Activated CD4-positive, alpha-beta T cell treated with anti-CD3 and anti-CD28 coated beads, Interleukin-2, amount 10 ng/mL, durations not matched to agents 24 days and 14 days (primary cell): ENCODE measurements around the gene PLBD2. TPM values are rescaled to one million over a fixed set of nuclear protein-coding genes. Genes with fewer than 3 reads are reported as not detected.

Experiments
- DNase-seq: peaks from one replicate; pipeline ENCODE4 v3.0.0; 2022
- H3K27ac Mint-ChIP-seq: one replicate; pipeline ENCODE4 v1.8.0; 2022; ENCODE audit warnings: mild to moderate bottlenecking, mixed read lengths
- H3K27me3 Mint-ChIP-seq: one replicate; pipeline ENCODE4 v1.8.0; 2022; ENCODE audit warnings: mixed read lengths
- H3K36me3 Mint-ChIP-seq: one replicate; pipeline ENCODE4 v1.8.0; 2022; ENCODE audit warnings: low read depth, mild to moderate bottlenecking, mixed read lengths
- H3K4me1 Mint-ChIP-seq: one replicate; pipeline ENCODE4 v1.8.0; 2021; ENCODE audit warnings: mixed read lengths
- H3K4me3 Mint-ChIP-seq: one replicate; pipeline ENCODE4 v1.8.0; 2022; ENCODE audit warnings: mild to moderate bottlenecking, moderate library complexity, mixed read lengths
- H3K9me3 Mint-ChIP-seq: one replicate; pipeline ENCODE4 v1.8.0; 2021; ENCODE audit warnings: mixed read lengths
- intact Hi-C: fragments of 100-400 bp; cut with micrococcal nuclease; formaldehyde crosslinking; loops from one replicate; pipeline ENCODE4 v1.15.1; 2023
- total RNA-seq: library from RNA; stranded (reverse); gene quantifications from 2 replicates; pipeline ENCODE4 v1.2.3, GENCODE V29; 2022

The PLBD2 gene
- total RNA-seq, 1 donor from 2014 or later: 16.3 TPM

GRCh38 chr12:113418213-113418879 is 60.0 kb downstream of the PLBD2 start:
- intact Hi-C loops: no loop called here
- Mint-ChIP-seq H3K4me3 (no peak overlapping the region), H3K27ac (no peak overlapping the region), H3K27me3 (peaks cover 4% of the 10 kb centered on the region), H3K36me3 (no peaks in the 10 kb centered on the region), H3K9me3 (no peaks in the 10 kb centered on the region), H3K4me1 (peaks cover 10% of the 10 kb centered on the region)
- no peak for DNase-seq

- Mint-ChIP-seq H3K36me3 (no peaks in the 10 kb centered on the region), H3K4me1 (peaks cover 10% of the 10 kb centered on the region), H3K9me3 (no peaks in the 10 kb centered on the region), H3K27me3 (peaks cover 2% of the 10 kb centered on the region), H3K4me3 (no peak overlapping the region), H3K27ac (no peak overlapping the region)
- intact Hi-C loops: no loop called here
- no peak for DNase-seq
Measured at GRCh38 chr12:113420996-113421595, 62.7 kb downstream of the PLBD2 start.

- H3K4me1 Mint-ChIP-seq: peaks cover 10% of the 10 kb centered on the region
- H3K27ac Mint-ChIP-seq: peak within 1 kb of the TSS; percentile 96
- H3K4me3 Mint-ChIP-seq: peak within 1 kb of the TSS; percentile 95
- no peaks in the 10 kb centered on the region for H3K9me3 Mint-ChIP-seq
- intact Hi-C loops: no loop called here
- no peaks in the 10 kb centered on the region for H3K36me3 Mint-ChIP-seq
- DNase-seq: peak; percentile 79
- peaks cover 3% of the 10 kb centered on the region for H3K27me3 Mint-ChIP-seq
Measured at GRCh38 chr12:113422030-113422885, 63.9 kb downstream of the PLBD2 start, which contains the start of gene SDSL. TSS of gene SDSL (plus strand) at chr12:113422380. CDS start at chr12:113427983, 5,603 bp downstream.

GRCh38 chr12:113422886-113423669 is 64.7 kb downstream of the PLBD2 start:
- Mint-ChIP-seq H3K9me3 (no peaks in the 10 kb centered on the region), H3K27me3 (peaks cover 5% of the 10 kb centered on the region), H3K4me3 (no peak overlapping the region), H3K36me3 (no peaks in the 10 kb centered on the region), H3K4me1 (peaks cover 10% of the 10 kb centered on the region), H3K27ac (no peak overlapping the region)
- DNase-seq: no peak
- intact Hi-C loops: no loop called here

- Mint-ChIP-seq H3K36me3 (no peaks in the 10 kb centered on the region), H3K27ac (no peak overlapping the region), H3K4me1 (peaks cover 10% of the 10 kb centered on the region), H3K27me3 (peaks cover 6% of the 10 kb centered on the region), H3K4me3 (no peak overlapping the region), H3K9me3 (no peaks in the 10 kb centered on the region)
- intact Hi-C loops: loop anchor here (2.0 kb wide), 1 partner anchor 114 kb away; no protein-coding TSS in a partner anchor
- no peak for DNase-seq
Measured at GRCh38 chr12:113424456-113424855, 66.1 kb downstream of the PLBD2 start.

- Mint-ChIP-seq H3K36me3 (no peaks in the 10 kb centered on the region), H3K27ac (no peak overlapping the region), H3K4me3 (no peak overlapping the region), H3K9me3 (peaks cover 4% of the 10 kb centered on the region), H3K27me3 (peaks cover 9% of the 10 kb centered on the region), H3K4me1 (peaks cover 10% of the 10 kb centered on the region)
- peak; percentile 86 for DNase-seq
- intact Hi-C loops: loop anchor here (1.0 to 2.0 kb wide), 2 partner anchors 114 to 229 kb away; no protein-coding TSS in a partner anchor
Measured at GRCh38 chr12:113424915-113425823, 66.8 kb downstream of the PLBD2 start.

GRCh38 chr12:113425960-113426453 is 67.6 kb downstream of the PLBD2 start:
- intact Hi-C loops: loop anchor here (1.0 to 2.0 kb wide), 2 partner anchors 115 to 230 kb away; no protein-coding TSS in a partner anchor

GRCh38 chr12:113427882-113428281 is 69.5 kb downstream of the PLBD2 start:
- Mint-ChIP-seq H3K4me3 (no peak overlapping the region), H3K4me1 (no peaks in the 10 kb centered on the region), H3K27me3 (peaks cover 15% of the 10 kb centered on the region), H3K27ac (no peak overlapping the region), H3K9me3 (peaks cover 6% of the 10 kb centered on the region), H3K36me3 (no peaks in the 10 kb centered on the region)
- no peak for DNase-seq
- intact Hi-C loops: no loop called here

More at GRCh38 chr12:113425960-113426453, 67.6 kb downstream of the PLBD2 start:
- peaks cover 6% of the 10 kb centered on the region for H3K9me3 Mint-ChIP-seq
- H3K27me3 Mint-ChIP-seq: peaks cover 11% of the 10 kb centered on the region
- no peak for DNase-seq
- no peak overlapping the region for H3K27ac Mint-ChIP-seq
- H3K4me3 Mint-ChIP-seq: no peak overlapping the region
- H3K4me1 Mint-ChIP-seq: peaks cover 10% of the 10 kb centered on the region
- no peaks in the 10 kb centered on the region for H3K36me3 Mint-ChIP-seq

GRCh38 chr12:113428482-113428881 is 70.1 kb downstream of the PLBD2 start:
- Mint-ChIP-seq H3K4me3 (no peak overlapping the region), H3K9me3 (peaks cover 6% of the 10 kb centered on the region), H3K36me3 (no peaks in the 10 kb centered on the region), H3K27ac (no peak overlapping the region), H3K27me3 (peaks cover 15% of the 10 kb centered on the region), H3K4me1 (no peaks in the 10 kb centered on the region)
- no peak for DNase-seq
- intact Hi-C loops: no loop called here

- Mint-ChIP-seq H3K36me3 (no peaks in the 10 kb centered on the region), H3K4me1 (no peaks in the 10 kb centered on the region), H3K9me3 (peaks cover 6% of the 10 kb centered on the region), H3K27me3 (peaks cover 10% of the 10 kb centered on the region), H3K27ac (no peak overlapping the region), H3K4me3 (no peak overlapping the region)
- no peak for DNase-seq
- intact Hi-C loops: no loop called here
Measured at GRCh38 chr12:113432986-113433385, 74.6 kb downstream of the PLBD2 start.

- no peak for DNase-seq
Measured at GRCh38 chr12:113435367-113435766, 77.0 kb downstream of the PLBD2 start.

GRCh38 chr12:113436586-113436985 is 78.2 kb downstream of the PLBD2 start:
- DNase-seq: no peak
- intact Hi-C loops: no loop called here

More at GRCh38 chr12:113435367-113435766, 77.0 kb downstream of the PLBD2 start:
- Mint-ChIP-seq H3K27me3 (peaks cover 6% of the 10 kb centered on the region), H3K4me1 (no peaks in the 10 kb centered on the region), H3K36me3 (no peaks in the 10 kb centered on the region), H3K27ac (no peak overlapping the region), H3K9me3 (peaks cover under 1% of the 10 kb centered on the region), H3K4me3 (no peak overlapping the region)
- intact Hi-C loops: no loop called here

More at GRCh38 chr12:113436586-113436985, 78.2 kb downstream of the PLBD2 start:
- Mint-ChIP-seq H3K9me3 (no peaks in the 10 kb centered on the region), H3K27ac (no peak overlapping the region), H3K36me3 (no peaks in the 10 kb centered on the region), H3K4me1 (no peaks in the 10 kb centered on the region), H3K4me3 (no peak overlapping the region), H3K27me3 (peaks cover 2% of the 10 kb centered on the region)
